Esophagus squamous epithelium (tissue), 5 donors: ENCODE measurements around the gene PLCB4. TPM values are rescaled to one million over a fixed set of nuclear protein-coding genes. Genes with fewer than 3 reads are reported as not detected.

Experiments used
- DNase-seq: peaks from one replicate; lab custom pipeline; 2025; lab: John Stamatoyannopoulos, UW
- H3K27ac ChIP-seq, 4 donors: fragments of 200-600 bp; sonication (generic); one replicate each; pipeline ENCODE4 v1.5.1; 2016 to 2019; ENCODE audit warnings: mild to moderate bottlenecking in 1 of 4
- H3K27me3 ChIP-seq, 4 donors: fragments of 200-600 bp; sonication (generic); 1 replicate in 3 of 4; 2 replicates in 1 of 4; pipeline versions ENCODE4 v1.5.1 to v1.6.0; 2017 to 2021; ENCODE audit warnings: antibody characterized with exemption in 1 of 4
- H3K36me3 ChIP-seq, 3 donors: fragments of 200-600 bp; sonication (generic); one replicate each; pipeline ENCODE4 v1.5.1; 2016 to 2019
- H3K4me1 ChIP-seq, 3 donors: fragments of 200-600 bp; sonication (generic); one replicate each; pipeline ENCODE4 v1.5.1; 2017 to 2019
- H3K4me3 ChIP-seq, 4 donors: fragments of 200-600 bp; sonication (generic); 1 replicate in 3 of 4; 2 replicates in 1 of 4; pipeline ENCODE4 v1.5.1; 2016 to 2019; ENCODE audit warnings: mild to moderate bottlenecking in 2 of 4, moderate library complexity in 1 of 4
- H3K9me3 ChIP-seq, 3 donors: fragments of 200-600 bp; sonication (generic); one replicate each; pipeline ENCODE4 v1.5.1; 2016 to 2019
- CTCF ChIP-seq, 6 experiments: fragments of 450-650 bp in 4 of 6; fragments of 200-600 bp in 2 of 6; sonication (generic) in 2 of 6; IDR thresholded peaks; one replicate each; pipeline ENCODE4 v1.5.1; 2016 to 2019; ENCODE audit warnings: antibody characterized with exemption in 6 of 6, mild to moderate bottlenecking in 4 of 6, moderate library complexity in 4 of 6
- POLR2A ChIP-seq, 4 donors: fragments of 450-650 bp; IDR thresholded peaks; one replicate each; pipeline ENCODE4 v1.6.1; 2017; ENCODE audit warnings: antibody characterized with exemption in 4 of 4, mild to moderate bottlenecking in 4 of 4, moderate library complexity in 3 of 4
- WGBS, 2 donors: methylation state at CpG; one replicate each; pipeline ENCODE4 v1.1.5; 2018; 5-methylcytosine and 5-hydroxymethylcytosine counted together
- intact Hi-C: fragments of 100-400 bp; cut with DNase I; formaldehyde crosslinking; loops from one replicate; pipeline ENCODE4 v1.15.0; 2022
- total RNA-seq, 4 donors: library from RNA; depleted of rRNA; stranded (reverse); fragments of >200 nt; gene quantifications; one replicate each; pipeline ENCODE4 v1.1.0, GENCODE V29; 2016
- donor health status: DM: yes; HTN: yes; CAD: no.

The PLCB4 gene
- total RNA-seq, 4 donors from 2014 or later, result 1.1 to 13.7 (median 2.8) TPM

DNA sequence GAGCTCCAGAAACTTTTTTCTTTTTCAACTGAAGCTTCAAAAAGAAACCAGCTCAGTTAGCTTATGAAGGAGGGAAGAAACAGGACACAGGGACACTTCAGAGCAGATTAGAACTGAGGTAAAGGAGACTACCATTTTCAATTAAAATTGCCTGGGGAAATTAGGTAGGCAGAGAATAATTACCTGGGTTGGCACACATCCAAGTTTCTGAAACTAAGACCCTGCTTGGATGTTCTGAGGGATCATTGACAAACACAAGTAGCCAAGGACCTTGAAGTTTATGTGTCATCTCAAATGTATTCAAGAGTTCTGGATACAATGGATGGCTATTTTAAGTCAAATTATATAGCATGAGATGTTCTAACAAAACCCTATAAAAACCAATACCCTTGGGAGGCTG is 137.6 kb downstream of the PLCB4 start:
- intact Hi-C loops, result no loop called here
- Histone ChIP-seq H3K36me3 (no peaks in the 10 kb centered on the region), H3K9me3 (no peaks in the 10 kb centered on the region), H3K4me3 (no peak overlapping the region), H3K27me3 (no peaks in the 10 kb centered on the region), H3K4me1 (no peaks in the 10 kb centered on the region), H3K27ac (no peak overlapping the region)
- DNase-seq, result no peak
- TF ChIP-seq POLR2A (IDR thresholded peaks at IDR 0.05) (no peak), CTCF (IDR thresholded peaks at IDR 0.05) (no peak)

- Histone ChIP-seq H3K4me3 (no peak overlapping the region), H3K27ac (no peak overlapping the region), H3K4me1 (no peaks in the 10 kb centered on the region), H3K27me3 (no peaks in the 10 kb centered on the region), H3K9me3 (no peaks in the 10 kb centered on the region), H3K36me3 (no peaks in the 10 kb centered on the region)
- intact Hi-C loops, result no loop called here
- DNase-seq, result no peak
- whole genome bisulfite sequencing, 2 donors, result 79 to 81% methylated on average over 5 of the region's 5 CpGs
- TF ChIP-seq POLR2A (IDR thresholded peaks at IDR 0.05), result no peak
- no peak for TF ChIP-seq CTCF (IDR thresholded peaks at IDR 0.05)
Observed at GRCh38 chr20:9207253-9207652, 138.4 kb downstream of the PLCB4 start.

GRCh38 chr20:9210356-9210755 is 141.5 kb downstream of the PLCB4 start:
- WGBS, 2 donors, result 79 to 85% methylated on average over 5 of the region's 5 CpGs
- peaks cover 0 to 15% (median 0%) of the 10 kb centered on the region in 3 donors for H3K4me1 ChIP-seq
- no peak overlapping the region for H3K4me3 ChIP-seq
- H3K27me3 ChIP-seq, result no peaks in the 10 kb centered on the region
- H3K9me3 ChIP-seq, result no peaks in the 10 kb centered on the region
- H3K27ac ChIP-seq, result no peak overlapping the region
- DNase-seq, result no peak
- TF ChIP-seq CTCF (IDR thresholded peaks at IDR 0.05), result no peak
- no peak for TF ChIP-seq POLR2A (IDR thresholded peaks at IDR 0.05)
- intact Hi-C loops, result no loop called here
- no peaks in the 10 kb centered on the region for H3K36me3 ChIP-seq

DNA sequence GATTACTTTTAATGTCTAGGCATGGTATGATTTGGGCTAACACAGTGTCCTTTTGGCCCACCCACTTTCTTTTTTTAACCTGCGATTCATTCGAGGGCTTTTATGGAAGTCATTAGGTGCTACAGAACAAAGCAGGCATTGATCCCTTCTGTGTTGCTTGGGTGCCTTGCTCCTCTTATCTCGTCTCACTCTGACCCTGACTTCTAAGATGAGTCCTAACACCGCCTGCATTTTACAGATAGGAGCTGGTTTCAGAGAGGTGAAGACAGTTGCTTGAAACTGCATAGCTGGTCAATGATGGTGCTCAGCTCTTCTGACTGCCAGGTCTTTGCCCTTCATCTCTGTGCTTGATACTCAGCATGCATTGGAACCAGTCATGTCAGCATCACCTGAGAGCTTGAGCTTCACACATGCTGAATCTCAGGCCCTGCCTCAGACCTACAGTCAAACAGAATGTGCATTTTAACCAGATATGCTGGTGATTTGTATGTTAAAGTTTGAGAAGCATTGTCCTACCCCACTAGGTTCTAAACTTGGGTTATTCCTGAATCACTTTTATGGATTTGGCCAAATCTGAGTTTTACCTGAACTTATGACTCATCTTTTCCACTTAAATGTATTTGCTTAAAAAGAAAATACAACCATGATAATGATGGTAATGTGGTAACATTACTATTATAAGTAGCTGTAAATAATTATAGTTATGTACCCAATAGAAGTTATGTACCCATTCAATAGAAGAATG is 142.3 kb downstream of the PLCB4 start:
- H3K27me3 ChIP-seq, result no peaks in the 10 kb centered on the region
- H3K4me3 ChIP-seq, result no peak overlapping the region
- DNase-seq, result no peak
- WGBS, 2 donors, result 76 to 77% methylated on average over 4 of the region's 4 CpGs
- intact Hi-C loops, result no loop called here
- H3K27ac ChIP-seq, result no peak overlapping the region
- H3K36me3 ChIP-seq, result no peaks in the 10 kb centered on the region
- TF ChIP-seq POLR2A (IDR thresholded peaks at IDR 0.05) (no peak), CTCF (IDR thresholded peaks at IDR 0.05) (no peak)
- no peaks in the 10 kb centered on the region for H3K9me3 ChIP-seq
- H3K4me1 ChIP-seq, result peaks cover 0 to 15% (median 0%) of the 10 kb centered on the region in 3 donors

DNA sequence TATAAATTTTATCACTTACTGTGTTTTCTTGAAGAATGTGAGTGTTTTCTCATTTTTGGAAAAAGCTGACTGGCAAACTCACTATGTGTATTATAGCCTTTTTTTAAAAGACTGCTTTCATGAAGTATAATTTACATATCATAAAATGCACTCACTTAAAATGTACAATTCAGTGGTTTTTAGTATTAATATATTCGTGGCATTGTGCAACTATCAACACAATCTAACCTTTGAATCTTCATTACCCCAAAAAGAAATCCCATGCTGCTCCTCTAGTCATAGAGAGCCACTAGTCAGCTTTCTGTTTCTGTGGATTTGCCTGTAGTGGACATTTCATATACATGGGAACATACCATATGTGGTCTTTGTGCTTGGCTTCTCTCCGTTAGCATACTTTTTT is 143.8 kb downstream of the PLCB4 start:
- TF ChIP-seq POLR2A (IDR thresholded peaks at IDR 0.05) (no peak), CTCF (IDR thresholded peaks at IDR 0.05) (no peak)
- no peak overlapping the region for H3K4me3 ChIP-seq
- no peak overlapping the region for H3K27ac ChIP-seq
- intact Hi-C loops, result no loop called here
- WGBS, 2 donors, result 82 to 87% methylated on average over 2 of the region's 2 CpGs
- H3K4me1 ChIP-seq, result peaks cover 0 to 15% (median 0%) of the 10 kb centered on the region in 3 donors
- H3K27me3 ChIP-seq, result no peaks in the 10 kb centered on the region
- no peaks in the 10 kb centered on the region for H3K36me3 ChIP-seq
- DNase-seq, result no peak
- no peaks in the 10 kb centered on the region for H3K9me3 ChIP-seq
